Measurements from ENCODE around the gene ACOXL.

ACOXL gene

GRCh38 chr2:110990440-110990839, 258.1 kb downstream of the ACOXL start:
- Histone ChIP-seq H3K4me3 (ENCODE audit: insufficient read depth, low read length, poor library complexity, severe bottlenecking) (no peak overlapping the region), H3K27me3 (ENCODE audit: low read length) (no peaks in the 10 kb centered on the region)
- TF ChIP-seq CTCF (IDR thresholded peaks at IDR 0.05; ENCODE audit: insufficient read depth, low read length, poor library complexity, severe bottlenecking): no peak
- no peak for TF ChIP-seq EZH2phosphoT487 (conservative IDR thresholded peaks at IDR 0.05; ENCODE audit: low read length)

GRCh38 chr2:110991911-110992310, 259.5 kb downstream of the ACOXL start:
- Histone ChIP-seq H3K27me3 (ENCODE audit: low read length) (no peaks in the 10 kb centered on the region), H3K27ac (ENCODE audit: low read depth, low read length) (no peak overlapping the region), H3K4me3 (ENCODE audit: insufficient read depth, low read length, poor library complexity, severe bottlenecking) (no peak overlapping the region), H3K9ac (ENCODE audit: low read length) (no peak overlapping the region), H2AFZ (ENCODE audit: low read depth, low read length, severe bottlenecking) (no peak overlapping the region), H3K9me3 (ENCODE audit: insufficient read depth, low read length) (no peaks in the 10 kb centered on the region), H3F3A (ENCODE audit: insufficient read depth) (no peaks in the 10 kb centered on the region), H3K4me2 (ENCODE audit: low read depth, low read length, poor library complexity, severe bottlenecking) (no peak overlapping the region), H3K79me2 (ENCODE audit: insufficient read depth, low read length) (no peaks in the 10 kb centered on the region), H3K36me3 (ENCODE audit: low read length) (no peaks in the 10 kb centered on the region; the same call in 1 of the 2 replicates), H4K20me1 (ENCODE audit: low read depth, low read length) (no peaks in the 10 kb centered on the region), H3K9me2 (replicated peaks; ENCODE audit: insufficient read depth, low read length) (no peaks in the 10 kb centered on the region)
- TF ChIP-seq EZH2phosphoT487 (conservative IDR thresholded peaks at IDR 0.05; ENCODE audit: low read length): no peak
- no peak for TF ChIP-seq CTCF (IDR thresholded peaks at IDR 0.05; ENCODE audit: insufficient read depth, low read length, poor library complexity, severe bottlenecking)

More at GRCh38 chr2:110990440-110990839, 258.1 kb downstream of the ACOXL start:
- Histone ChIP-seq H3K9me2 (replicated peaks; ENCODE audit: insufficient read depth, low read length) (no peaks in the 10 kb centered on the region), H3K9me3 (ENCODE audit: insufficient read depth, low read length) (no peaks in the 10 kb centered on the region), H3K36me3 (ENCODE audit: low read length) (no peaks in the 10 kb centered on the region; the same call in 1 of the 2 replicates), H4K20me1 (ENCODE audit: low read depth, low read length) (no peaks in the 10 kb centered on the region), H3K79me2 (ENCODE audit: insufficient read depth, low read length) (no peaks in the 10 kb centered on the region), H3K9ac (ENCODE audit: low read length) (no peak overlapping the region), H3F3A (ENCODE audit: insufficient read depth) (no peaks in the 10 kb centered on the region), H3K4me2 (ENCODE audit: low read depth, low read length, poor library complexity, severe bottlenecking) (no peak overlapping the region), H3K27ac (ENCODE audit: low read depth, low read length) (no peak overlapping the region), H2AFZ (ENCODE audit: low read depth, low read length, severe bottlenecking) (no peak overlapping the region)

- no peaks in the 10 kb centered on the region for H3K9me2 ChIP-seq (replicated peaks; ENCODE audit: insufficient read depth, low read length)
- H3K27me3 ChIP-seq (ENCODE audit: low read length): no peaks in the 10 kb centered on the region
- H3F3A ChIP-seq (ENCODE audit: insufficient read depth): no peaks in the 10 kb centered on the region
- no peaks in the 10 kb centered on the region for H3K79me2 ChIP-seq (ENCODE audit: insufficient read depth, low read length)
- H3K4me3 ChIP-seq (ENCODE audit: insufficient read depth, low read length, poor library complexity, severe bottlenecking): no peak overlapping the region
- H3K9me3 ChIP-seq (ENCODE audit: insufficient read depth, low read length): no peaks in the 10 kb centered on the region
- H3K9ac ChIP-seq (ENCODE audit: low read length): no peak overlapping the region
- H4K20me1 ChIP-seq (ENCODE audit: low read depth, low read length): no peaks in the 10 kb centered on the region
- no peak for TF ChIP-seq EZH2phosphoT487 (conservative IDR thresholded peaks at IDR 0.05; ENCODE audit: low read length)
- TF ChIP-seq CTCF (IDR thresholded peaks at IDR 0.05; ENCODE audit: insufficient read depth, low read length, poor library complexity, severe bottlenecking): no peak
- H3K27ac ChIP-seq (ENCODE audit: low read depth, low read length): no peak overlapping the region
- no peak overlapping the region for H3K4me2 ChIP-seq (ENCODE audit: low read depth, low read length, poor library complexity, severe bottlenecking)
- H2AFZ ChIP-seq (ENCODE audit: low read depth, low read length, severe bottlenecking): no peak overlapping the region
- no peaks in the 10 kb centered on the region; the same call in 1 of the 2 replicates for H3K36me3 ChIP-seq (ENCODE audit: low read length)
These were observed 260.5 kb downstream of the ACOXL start for GRCh38 chr2:110992886-110993285.
